Fibroblast of mammary gland (primary cell): ENCODE measurements around the gene STRIP1.

Source experiments
- DNase-seq: peaks from one replicate; pipeline ENCODE4 v3.0.0-alpha.2; 2010; ENCODE audit warnings: low read depth
- H3K4me3 ChIP-seq: 2 replicates; pipeline ENCODE4 v1.5.1; 2011; ENCODE audit warnings: low read depth, mild to moderate bottlenecking, low read length, moderate library complexity; ENCODE audit not compliant: control insufficient read depth
- TF ChIP-seq, protein P1 (sequence below): conservative IDR thresholded peaks from 2 replicates; pipeline ENCODE4 v1.5.1; 2011; ENCODE audit warnings: low read depth, low read length, inconsistent platforms; ENCODE audit not compliant: control insufficient read depth, insufficient read depth

Gene STRIP1

DNA sequence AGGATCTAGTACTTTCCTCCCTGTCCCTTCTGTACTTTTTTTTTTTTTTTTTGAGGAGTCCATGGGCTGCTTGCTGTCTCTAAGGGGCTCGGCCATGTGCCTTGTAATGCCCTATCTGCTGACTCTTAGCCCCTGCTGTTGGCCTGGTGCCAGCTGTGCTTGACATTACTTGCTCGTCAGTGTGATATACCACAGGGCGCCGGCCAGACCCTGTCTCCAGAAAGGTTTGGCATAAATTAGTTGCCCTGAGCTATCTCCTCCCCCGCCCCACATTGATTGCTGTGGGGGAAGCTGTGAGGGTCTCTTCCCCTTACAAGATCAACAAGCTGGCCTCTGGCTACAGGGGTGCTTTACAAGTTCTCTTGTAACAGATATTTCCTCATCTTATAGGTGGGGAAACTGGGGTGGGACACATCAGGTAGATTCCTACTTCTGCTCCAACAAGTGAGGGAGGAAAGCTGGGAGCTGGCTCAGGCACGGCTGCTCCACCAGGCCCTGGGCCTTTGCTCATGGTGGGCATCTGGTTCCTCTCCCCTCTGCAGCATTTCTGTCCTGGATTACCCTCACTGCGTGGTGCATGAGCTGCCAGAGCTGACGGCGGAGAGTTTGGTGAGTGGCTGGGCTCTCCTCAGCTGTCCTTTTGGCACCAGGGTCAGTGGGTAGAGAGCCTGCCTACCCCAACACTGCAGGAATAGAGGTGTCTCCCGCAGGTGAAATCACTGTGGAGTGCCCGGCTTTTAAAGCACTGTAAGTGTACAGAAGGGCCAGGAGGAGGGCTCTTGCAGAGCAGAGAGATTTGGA is 15.6 kb downstream of the STRIP1 start:
- TF ChIP-seq, protein P1, sequence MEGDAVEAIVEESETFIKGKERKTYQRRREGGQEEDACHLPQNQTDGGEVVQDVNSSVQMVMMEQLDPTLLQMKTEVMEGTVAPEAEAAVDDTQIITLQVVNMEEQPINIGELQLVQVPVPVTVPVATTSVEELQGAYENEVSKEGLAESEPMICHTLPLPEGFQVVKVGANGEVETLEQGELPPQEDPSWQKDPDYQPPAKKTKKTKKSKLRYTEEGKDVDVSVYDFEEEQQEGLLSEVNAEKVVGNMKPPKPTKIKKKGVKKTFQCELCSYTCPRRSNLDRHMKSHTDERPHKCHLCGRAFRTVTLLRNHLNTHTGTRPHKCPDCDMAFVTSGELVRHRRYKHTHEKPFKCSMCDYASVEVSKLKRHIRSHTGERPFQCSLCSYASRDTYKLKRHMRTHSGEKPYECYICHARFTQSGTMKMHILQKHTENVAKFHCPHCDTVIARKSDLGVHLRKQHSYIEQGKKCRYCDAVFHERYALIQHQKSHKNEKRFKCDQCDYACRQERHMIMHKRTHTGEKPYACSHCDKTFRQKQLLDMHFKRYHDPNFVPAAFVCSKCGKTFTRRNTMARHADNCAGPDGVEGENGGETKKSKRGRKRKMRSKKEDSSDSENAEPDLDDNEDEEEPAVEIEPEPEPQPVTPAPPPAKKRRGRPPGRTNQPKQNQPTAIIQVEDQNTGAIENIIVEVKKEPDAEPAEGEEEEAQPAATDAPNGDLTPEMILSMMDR: no peak
- no peak for DNase-seq
- no peak overlapping the region for H3K4me3 ChIP-seq

DNA sequence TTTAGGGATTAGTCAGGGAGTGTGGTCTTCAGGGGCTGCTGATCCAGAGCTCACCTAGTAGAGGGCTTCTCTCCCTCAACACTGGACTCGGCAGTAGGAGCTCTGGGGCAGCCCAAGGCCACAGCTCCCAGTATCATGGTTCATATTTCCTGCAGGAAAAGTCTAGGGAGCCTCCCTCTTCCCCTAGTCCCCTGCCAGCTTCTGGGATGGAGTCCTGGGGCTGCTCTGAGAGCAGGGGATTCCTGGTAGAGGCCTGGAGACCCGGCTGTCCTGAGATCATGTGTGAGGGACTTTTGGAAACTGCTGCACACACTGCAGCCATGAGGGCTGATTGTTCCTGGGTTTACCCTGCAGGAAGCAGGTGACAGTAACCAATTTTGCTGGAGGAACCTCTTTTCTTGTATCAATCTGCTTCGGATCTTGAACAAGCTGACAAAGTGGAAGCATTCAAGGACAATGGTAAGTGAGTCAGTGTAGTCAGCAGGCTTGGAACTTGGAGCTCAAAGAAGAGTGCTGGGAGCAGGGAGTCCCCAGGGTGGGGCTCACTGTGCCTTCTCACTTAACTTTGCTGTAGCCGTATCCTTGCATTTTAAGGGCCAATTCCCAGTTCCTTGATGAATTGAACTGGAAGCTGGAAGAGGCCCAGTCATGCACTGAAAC is 16.3 kb downstream of the STRIP1 start:
- TF ChIP-seq, protein P1: no peak
- H3K4me3 ChIP-seq: no peak overlapping the region
- peak; percentile 29 for DNase-seq

DNA sequence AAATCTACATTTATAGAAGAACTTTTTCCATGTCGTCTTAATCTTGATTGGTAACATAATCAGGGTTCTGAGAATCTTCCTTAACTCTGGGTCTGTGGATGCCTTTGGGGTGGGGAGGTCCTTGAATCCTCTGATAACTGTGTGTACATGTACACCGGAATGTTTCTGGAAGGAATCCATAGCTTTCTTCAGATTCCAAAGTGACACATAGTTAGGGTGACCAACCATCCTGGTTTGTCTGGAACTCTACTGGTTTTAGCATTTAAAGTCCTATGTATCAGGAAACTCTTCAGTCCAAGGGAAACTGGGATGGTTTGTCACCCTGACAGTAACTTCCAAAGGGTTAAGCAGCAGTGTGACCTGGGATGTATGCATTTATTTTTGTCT is 16.8 kb downstream of the STRIP1 start:
- no peak overlapping the region for H3K4me3 ChIP-seq
- TF ChIP-seq, protein P1: no peak
- no peak for DNase-seq

DNA sequence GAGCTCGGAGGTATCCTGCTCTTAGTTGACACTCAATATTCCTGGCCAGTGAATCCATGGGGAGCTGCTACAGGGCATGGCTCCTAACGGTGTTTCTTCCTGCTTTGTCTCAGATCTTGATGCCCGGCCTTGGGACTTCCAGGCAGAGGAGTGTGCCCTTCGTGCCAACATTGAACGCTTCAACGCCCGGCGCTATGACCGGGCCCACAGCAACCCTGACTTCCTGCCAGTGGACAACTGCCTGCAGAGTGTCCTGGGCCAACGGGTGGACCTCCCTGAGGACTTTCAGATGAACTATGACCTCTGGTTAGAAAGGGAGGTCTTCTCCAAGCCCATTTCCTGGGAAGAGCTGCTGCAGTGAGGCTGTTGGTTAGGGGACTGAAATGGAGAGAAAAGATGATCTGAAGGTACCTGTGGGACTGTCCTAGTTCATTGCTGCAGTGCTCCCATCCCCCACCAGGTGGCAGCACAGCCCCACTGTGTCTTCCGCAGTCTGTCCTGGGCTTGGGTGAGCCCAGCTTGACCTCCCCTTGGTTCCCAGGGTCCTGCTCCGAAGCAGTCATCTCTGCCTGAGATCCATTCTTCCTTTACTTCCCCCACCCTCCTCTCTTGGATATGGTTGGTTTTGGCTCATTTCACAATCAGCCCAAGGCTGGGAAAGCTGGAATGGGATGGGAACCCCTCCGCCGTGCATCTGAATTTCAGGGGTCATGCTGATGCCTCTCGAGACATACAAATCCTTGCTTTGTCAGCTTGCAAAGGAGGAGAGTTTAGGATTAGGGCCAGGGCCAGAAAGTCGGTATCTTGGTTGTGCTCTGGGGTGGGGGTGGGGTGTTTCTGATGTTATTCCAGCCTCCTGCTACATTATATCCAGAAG is 19.4 kb downstream of the STRIP1 start:
- peak; percentile 42 for DNase-seq
- H3K4me3 ChIP-seq: no peak overlapping the region
- TF ChIP-seq, protein P1: peak; percentile 94

DNA sequence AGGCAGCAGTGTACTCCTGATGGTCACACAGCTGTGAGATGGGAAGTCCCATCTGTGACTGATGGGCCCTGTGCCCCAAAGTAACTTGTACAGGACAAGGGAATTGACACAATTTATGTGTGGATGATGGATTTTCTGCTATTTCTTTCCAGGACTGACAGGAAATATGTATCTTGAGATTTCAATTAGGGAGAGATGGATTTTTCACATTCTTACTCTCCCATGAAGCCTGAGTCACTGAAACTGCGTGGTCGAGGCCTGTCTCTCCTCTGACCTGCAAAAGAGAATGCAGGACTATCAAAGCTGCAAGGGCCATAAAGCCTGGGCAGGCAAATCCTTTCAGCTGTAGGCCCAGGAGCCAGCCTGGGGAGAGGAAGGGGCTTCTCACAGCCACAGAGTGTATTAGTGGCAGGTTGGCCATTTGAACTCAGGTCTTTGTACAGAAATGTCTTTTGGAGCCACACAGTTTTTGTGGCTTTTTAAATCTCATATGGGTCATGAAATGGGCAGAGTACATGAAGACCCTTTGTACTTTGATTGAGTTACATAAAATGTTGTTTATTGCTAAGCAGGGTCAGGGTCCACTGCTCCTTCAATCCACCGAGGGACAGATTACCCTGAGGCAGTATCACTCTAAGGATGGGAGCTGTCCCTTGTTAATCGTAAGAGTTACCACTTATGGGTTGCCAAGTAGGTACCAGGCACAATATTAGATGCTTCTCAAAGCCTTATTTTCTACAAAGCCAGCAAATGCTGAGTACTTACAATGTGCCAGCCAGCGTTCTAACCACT is 21.3 kb downstream of the STRIP1 start:
- DNase-seq: peak; percentile 37
- TF ChIP-seq, protein P1: no peak
- H3K4me3 ChIP-seq: no peak overlapping the region

DNA sequence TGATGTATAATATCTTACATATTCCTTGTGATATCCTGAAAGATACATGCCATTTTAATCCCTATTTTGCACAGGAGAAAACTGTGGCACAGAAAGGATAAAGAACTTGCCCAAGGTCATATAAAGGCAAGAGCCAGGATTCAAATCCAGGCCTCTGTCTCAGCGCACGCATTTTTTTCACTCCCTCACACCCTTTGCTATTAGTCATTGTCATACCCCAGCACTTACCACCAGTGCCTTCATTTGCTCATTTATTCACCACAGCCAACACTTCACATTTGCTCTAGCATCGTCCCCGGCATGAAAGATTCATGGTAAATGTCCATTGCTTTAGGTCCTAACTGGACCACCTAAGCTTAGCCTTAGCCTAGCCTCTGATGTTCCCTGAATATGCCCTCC is 21.9 kb downstream of the STRIP1 start:
- H3K4me3 ChIP-seq: no peak overlapping the region
- TF ChIP-seq, protein P1: no peak
- DNase-seq: peak; percentile 34
